SK-N-MC (cell line): ENCODE results near the gene SASH1.

Source experiments
- EZH2 ChIP-seq: fragments of 200-600 bp; sonication (generic); IDR thresholded peaks from one replicate; pipeline ENCODE4 v1.6.1; 2017; ENCODE audit warnings: antibody characterized with exemption
- FOXP2 ChIP-seq: optimal IDR thresholded peaks from 2 replicates; pipeline ENCODE3; 2011; ENCODE audit warnings: mild to moderate bottlenecking, moderate library complexity; ENCODE audit not compliant: insufficient read depth; ENCODE audit errors: extremely low read length, control extremely low read depth
- POLR2AphosphoS5 ChIP-seq: IDR thresholded peaks from 2 replicates; pipeline ENCODE4 v1.6.1; 2012; ENCODE audit warnings: mild to moderate bottlenecking, low read depth, low read length, borderline replicate concordance

GRCh38 chr6:148573922-148574321 is 231.3 kb downstream of the SASH1 start:
- TF ChIP-seq FOXP2 (no peak), POLR2AphosphoS5 (no peak), EZH2 (no peak)
